Kidney epithelial cell (primary cell): ENCODE results near the gene ELAVL2. TPM values are rescaled to one million over a fixed set of nuclear protein-coding genes. Genes with fewer than 3 reads are reported as not detected.

Experiments used
- DNase-seq: peaks from one replicate; pipeline ENCODE4 v3.0.0-alpha.2; 2010; ENCODE audit warnings: low read depth
- H3K27me3 ChIP-seq: 2 replicates; pipeline ENCODE4 v1.6.0; 2011; ENCODE audit warnings: low read length; ENCODE audit not compliant: control insufficient read depth, insufficient read depth
- H3K36me3 ChIP-seq: 2 replicates; pipeline ENCODE4 v1.5.1; 2011; ENCODE audit warnings: low read length; ENCODE audit not compliant: control insufficient read depth, insufficient read depth
- H3K4me3 ChIP-seq: 2 replicates; pipeline ENCODE4 v1.5.1; 2011; ENCODE audit warnings: low read depth, mild to moderate bottlenecking, control low read depth, low read length
- total RNA-seq: library from RNA; depleted of rRNA; stranded (reverse); fragments of >200 nt; gene quantifications from 2 replicates; pipeline ENCODE4 v1.2.3, GENCODE V29; 2015
- TF ChIP-seq, protein P1 (sequence below): IDR thresholded peaks from 2 replicates; pipeline ENCODE4 v1.5.1; 2011; ENCODE audit warnings: mild to moderate bottlenecking, moderate library complexity, low read length, control low read depth, inconsistent platforms; ENCODE audit not compliant: insufficient read depth, poor library complexity, severe bottlenecking

Gene ELAVL2
- total RNA-seq, 1 donor from 2014 or later: 0.92 TPM

DNA sequence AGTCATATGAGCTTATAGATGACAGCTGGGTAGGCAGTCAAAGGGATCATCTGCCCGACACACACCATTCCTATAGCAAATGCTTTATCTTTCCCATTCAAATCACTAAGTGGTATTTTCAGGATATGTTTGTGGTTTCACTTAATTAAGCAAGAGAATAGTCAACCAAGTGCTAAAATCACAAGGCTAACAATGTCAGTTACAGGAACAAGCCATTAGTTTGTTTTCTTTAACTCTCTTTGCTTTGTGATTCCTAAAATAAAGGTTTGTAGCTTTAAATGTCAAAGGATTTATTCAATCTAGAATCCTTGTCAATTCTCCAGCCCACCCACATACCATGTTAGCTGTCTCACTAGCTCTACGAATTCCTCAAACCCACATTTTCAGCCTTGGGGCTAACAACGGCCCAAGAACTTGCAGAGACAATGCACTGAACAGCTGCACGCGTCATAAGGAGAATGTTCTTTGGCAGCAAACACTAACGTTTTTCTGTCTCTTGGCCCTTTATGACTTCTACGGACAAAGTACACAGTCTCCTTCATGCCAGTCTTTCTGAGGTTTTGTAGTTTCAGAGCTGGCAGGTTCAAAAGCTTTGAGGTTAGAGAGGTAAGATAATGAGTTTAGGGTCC lies 56.6 kb downstream of the ELAVL2 start:
- DNase-seq: peak; percentile 29
- Histone ChIP-seq H3K36me3 (no peaks in the 10 kb centered on the region), H3K27me3 (no peaks in the 10 kb centered on the region), H3K4me3 (no peak overlapping the region)
- TF ChIP-seq, protein P1, sequence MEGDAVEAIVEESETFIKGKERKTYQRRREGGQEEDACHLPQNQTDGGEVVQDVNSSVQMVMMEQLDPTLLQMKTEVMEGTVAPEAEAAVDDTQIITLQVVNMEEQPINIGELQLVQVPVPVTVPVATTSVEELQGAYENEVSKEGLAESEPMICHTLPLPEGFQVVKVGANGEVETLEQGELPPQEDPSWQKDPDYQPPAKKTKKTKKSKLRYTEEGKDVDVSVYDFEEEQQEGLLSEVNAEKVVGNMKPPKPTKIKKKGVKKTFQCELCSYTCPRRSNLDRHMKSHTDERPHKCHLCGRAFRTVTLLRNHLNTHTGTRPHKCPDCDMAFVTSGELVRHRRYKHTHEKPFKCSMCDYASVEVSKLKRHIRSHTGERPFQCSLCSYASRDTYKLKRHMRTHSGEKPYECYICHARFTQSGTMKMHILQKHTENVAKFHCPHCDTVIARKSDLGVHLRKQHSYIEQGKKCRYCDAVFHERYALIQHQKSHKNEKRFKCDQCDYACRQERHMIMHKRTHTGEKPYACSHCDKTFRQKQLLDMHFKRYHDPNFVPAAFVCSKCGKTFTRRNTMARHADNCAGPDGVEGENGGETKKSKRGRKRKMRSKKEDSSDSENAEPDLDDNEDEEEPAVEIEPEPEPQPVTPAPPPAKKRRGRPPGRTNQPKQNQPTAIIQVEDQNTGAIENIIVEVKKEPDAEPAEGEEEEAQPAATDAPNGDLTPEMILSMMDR: no peak

DNA sequence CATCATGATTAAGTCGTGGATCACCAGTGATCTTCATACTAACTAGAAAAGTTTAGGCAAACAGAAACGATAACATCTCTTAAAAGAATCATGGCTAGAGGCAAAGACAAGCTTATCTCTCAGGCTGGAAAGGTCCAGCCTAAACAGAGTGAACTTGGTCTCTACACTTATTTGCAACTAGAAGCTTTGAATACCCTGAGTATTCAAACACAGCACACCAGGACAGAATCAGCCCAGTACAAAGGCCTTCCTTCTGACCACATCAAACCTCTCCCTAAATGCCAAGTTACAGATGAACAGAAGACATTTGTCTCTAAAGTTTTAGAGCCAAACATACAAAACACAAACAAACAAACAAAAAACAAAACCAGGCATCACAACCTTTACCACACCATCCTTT lies 57.2 kb downstream of the ELAVL2 start:
- Histone ChIP-seq H3K27me3 (no peaks in the 10 kb centered on the region), H3K4me3 (no peak overlapping the region), H3K36me3 (no peaks in the 10 kb centered on the region)
- DNase-seq: no peak
- TF ChIP-seq, protein P1: no peak

DNA sequence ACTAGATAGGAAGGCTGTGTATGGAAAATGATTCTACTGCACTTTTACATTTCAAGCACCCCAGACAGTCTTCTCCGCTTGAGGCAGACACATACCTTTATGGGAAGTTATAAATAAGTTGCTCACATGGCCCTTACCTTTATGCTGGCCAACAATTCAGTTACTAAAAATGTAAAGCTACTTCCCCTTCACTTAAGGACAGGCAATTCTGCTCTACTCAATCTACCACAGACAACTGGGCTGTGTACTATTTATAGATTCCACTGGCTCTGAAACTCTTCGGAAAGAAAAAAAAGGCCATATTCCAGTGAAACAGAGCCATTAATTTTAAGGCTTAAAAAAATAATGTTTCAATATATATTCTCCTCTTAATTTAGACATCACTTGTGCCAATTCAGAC lies 59.4 kb downstream of the ELAVL2 start:
- H3K27me3 ChIP-seq: no peaks in the 10 kb centered on the region
- no peaks in the 10 kb centered on the region for H3K36me3 ChIP-seq
- no peak overlapping the region for H3K4me3 ChIP-seq
- DNase-seq: no peak
- TF ChIP-seq, protein P1: no peak

DNA sequence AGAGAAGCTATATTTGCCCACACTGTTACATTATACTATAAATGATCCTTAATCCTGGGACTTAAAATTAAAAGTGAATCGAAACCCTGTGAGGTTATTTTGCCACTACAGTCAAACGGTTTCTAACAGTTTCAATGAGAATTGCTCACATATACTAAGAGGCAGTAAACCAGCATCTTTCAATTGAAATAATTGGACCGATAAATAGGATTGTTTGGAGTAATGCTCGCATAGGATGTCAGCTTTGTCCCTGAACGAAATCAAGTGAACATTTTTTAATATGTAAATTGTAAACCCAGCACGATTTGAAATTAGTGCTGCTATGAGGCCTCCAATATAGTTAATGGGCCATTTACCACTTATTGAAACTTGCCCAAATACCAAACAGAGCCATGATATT lies 60.5 kb downstream of the ELAVL2 start:
- no peaks in the 10 kb centered on the region for H3K36me3 ChIP-seq
- H3K27me3 ChIP-seq: no peaks in the 10 kb centered on the region
- H3K4me3 ChIP-seq: no peak overlapping the region
- TF ChIP-seq, protein P1: no peak
- DNase-seq: no peak

DNA sequence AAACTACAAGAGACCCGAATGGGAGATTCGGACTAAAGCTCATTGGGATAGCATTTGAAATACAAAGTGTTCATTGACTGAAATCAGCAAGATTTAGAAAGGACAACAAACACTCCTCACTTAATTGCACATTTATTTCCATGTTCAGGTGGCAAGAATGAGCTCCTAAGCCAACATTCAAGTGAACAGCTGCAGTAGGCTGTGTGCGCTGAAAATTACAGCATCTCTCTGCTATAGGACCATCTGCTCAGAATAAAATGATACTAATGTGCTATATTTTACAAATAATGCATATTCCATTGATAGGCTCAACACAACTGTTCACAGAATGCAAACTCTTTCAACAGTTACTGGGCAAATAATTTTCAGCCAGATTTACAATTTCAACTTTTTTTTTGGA lies 61.8 kb downstream of the ELAVL2 start:
- TF ChIP-seq, protein P1: no peak
- no peak for DNase-seq
- Histone ChIP-seq H3K27me3 (no peaks in the 10 kb centered on the region), H3K4me3 (no peak overlapping the region), H3K36me3 (no peaks in the 10 kb centered on the region)

DNA sequence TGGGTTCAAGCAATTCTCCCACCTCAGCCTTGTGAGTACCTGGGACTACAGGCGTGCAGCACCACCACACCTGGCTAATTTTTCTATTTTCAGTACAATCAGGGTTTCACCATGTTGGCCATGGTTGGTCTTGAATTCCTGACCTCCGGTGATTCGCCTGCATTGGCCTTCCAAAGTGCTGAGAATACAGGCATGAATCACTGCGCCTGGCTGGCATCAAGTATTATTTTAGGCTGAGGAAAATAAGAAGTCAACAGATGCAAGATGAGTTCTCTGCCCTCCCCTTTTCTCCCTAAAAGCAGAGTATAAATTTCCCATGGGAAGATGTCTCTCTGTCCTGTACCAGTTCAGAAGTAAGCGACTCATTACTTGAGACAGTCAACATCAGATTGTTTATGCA lies 71.5 kb downstream of the ELAVL2 start:
- DNase-seq: no peak

More for the DNA sequence above, 71.5 kb downstream of the ELAVL2 start:
- Histone ChIP-seq H3K36me3 (no peaks in the 10 kb centered on the region), H3K27me3 (no peaks in the 10 kb centered on the region), H3K4me3 (no peak overlapping the region)
- TF ChIP-seq, protein P1: no peak
